ENCODE measurements around the gene HPSE2. TPM values are rescaled to one million over a fixed set of nuclear protein-coding genes. Genes with fewer than 3 reads are reported as not detected.

HPSE2 gene
- total RNA-seq, 1 experiment from 2014 or later, result 0.05 TPM

DNA sequence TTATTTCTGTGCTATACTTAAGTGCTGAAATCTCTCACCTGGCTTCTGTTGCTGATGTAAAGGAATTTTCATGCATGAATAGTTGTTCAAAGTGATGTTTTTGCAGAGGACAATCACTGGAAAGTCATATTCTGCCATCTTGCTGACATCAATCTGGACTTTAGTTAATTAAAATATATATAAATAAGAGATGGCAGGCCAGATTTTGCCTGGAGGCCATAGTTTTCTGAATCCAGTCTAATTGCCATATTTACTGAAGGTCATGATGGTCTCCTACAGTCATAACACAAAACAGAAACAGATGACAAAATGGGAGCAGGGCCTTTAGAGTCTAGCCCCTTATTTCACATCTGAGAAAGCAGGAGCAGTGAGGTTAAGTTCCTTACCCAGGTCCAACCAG, 228.2 kb downstream of the HPSE2 start:
- Histone ChIP-seq H3K4me3 (replicated peaks in 1 of 2; ENCODE audit: low read depth in 1 of 2, low read length in 2 of 2) (no peak overlapping the region), H3K27ac (ENCODE audit: low read depth, low read length) (no peak overlapping the region), H3K4me2 (ENCODE audit: low read length) (no peak overlapping the region), H3K27me3 (ENCODE audit: insufficient read depth, low read length) (no peaks in the 10 kb centered on the region; the same call in 1 of the 2 replicates), H3K36me3 (ENCODE audit: control insufficient read depth in 1 of 2, insufficient read depth in 2 of 2, low read length in 2 of 2) (no peaks in the 10 kb centered on the region), H3K9ac (ENCODE audit: low read length) (no peak overlapping the region), H3K4me1 (ENCODE audit: control insufficient read depth in 1 of 2, insufficient read depth in 2 of 2, low read length in 2 of 2) (no peaks in the 10 kb centered on the region), H4K20me1 (ENCODE audit: insufficient read depth) (no peaks in the 10 kb centered on the region), H3K9me2 (ENCODE audit: insufficient read depth) (no peaks in the 10 kb centered on the region), H3K9me3 (ENCODE audit: control insufficient read depth in 1 of 2, insufficient read depth in 1 of 2, low read depth in 1 of 2, low read length in 2 of 2) (no peaks in the 10 kb centered on the region; a peak in 1 of 4 replicates), H2AFZ (ENCODE audit: low read depth, low read length, poor library complexity, severe bottlenecking) (no peak overlapping the region), H3K79me2 (ENCODE audit: insufficient read depth, low read length) (no peaks in the 10 kb centered on the region)
- ChIA-PET CTCF (no interaction called here), RAD21 (ENCODE audit: low non-redundant PET in 1 of 2, low total read pairs in 2 of 2, uncharacterized antibody in 2 of 2, unreplicated experiment in 2 of 2) (no interaction called here), POLR2A (no interaction called here)
- ATAC-seq (no peak), DNase-seq (ENCODE audit: low read depth, low spot score) (no peak)
- TF ChIP-seq POLR2A (IDR thresholded peaks at IDR 0.05; ENCODE audit: borderline replicate concordance, extremely low read depth, insufficient read depth, insufficient read length), result no peak
- no peak for TF ChIP-seq POLR2AphosphoS5 (IDR thresholded peaks at IDR 0.05; ENCODE audit: low read depth, low read length)
- TF ChIP-seq ELF1 (IDR thresholded peaks at IDR 0.05; ENCODE audit: borderline replicate concordance, low read depth), result no peak
- TF ChIP-seq EGR1 (IDR thresholded peaks at IDR 0.05; ENCODE audit: low read depth), result no peak
- TF ChIP-seq EZH2 (IDR thresholded peaks at IDR 0.05), result no peak
- TF ChIP-seq, protein P1, sequence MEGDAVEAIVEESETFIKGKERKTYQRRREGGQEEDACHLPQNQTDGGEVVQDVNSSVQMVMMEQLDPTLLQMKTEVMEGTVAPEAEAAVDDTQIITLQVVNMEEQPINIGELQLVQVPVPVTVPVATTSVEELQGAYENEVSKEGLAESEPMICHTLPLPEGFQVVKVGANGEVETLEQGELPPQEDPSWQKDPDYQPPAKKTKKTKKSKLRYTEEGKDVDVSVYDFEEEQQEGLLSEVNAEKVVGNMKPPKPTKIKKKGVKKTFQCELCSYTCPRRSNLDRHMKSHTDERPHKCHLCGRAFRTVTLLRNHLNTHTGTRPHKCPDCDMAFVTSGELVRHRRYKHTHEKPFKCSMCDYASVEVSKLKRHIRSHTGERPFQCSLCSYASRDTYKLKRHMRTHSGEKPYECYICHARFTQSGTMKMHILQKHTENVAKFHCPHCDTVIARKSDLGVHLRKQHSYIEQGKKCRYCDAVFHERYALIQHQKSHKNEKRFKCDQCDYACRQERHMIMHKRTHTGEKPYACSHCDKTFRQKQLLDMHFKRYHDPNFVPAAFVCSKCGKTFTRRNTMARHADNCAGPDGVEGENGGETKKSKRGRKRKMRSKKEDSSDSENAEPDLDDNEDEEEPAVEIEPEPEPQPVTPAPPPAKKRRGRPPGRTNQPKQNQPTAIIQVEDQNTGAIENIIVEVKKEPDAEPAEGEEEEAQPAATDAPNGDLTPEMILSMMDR (IDR thresholded peaks at IDR 0.05 in 2 of 3, conservative IDR thresholded peaks at IDR 0.05 in 1 of 3; ENCODE audit: borderline replicate concordance in 1 of 3, insufficient read depth in 1 of 3, low read depth in 2 of 3, low read length in 2 of 3), result no peak
- TF ChIP-seq FOSL1 (IDR thresholded peaks at IDR 0.05; ENCODE audit: low read depth), result no peak
- TF ChIP-seq EZH2phosphoT487 (IDR thresholded peaks at IDR 0.05; ENCODE audit: borderline replicate concordance), result no peak
- TF ChIP-seq ZNF274 (IDR thresholded peaks at IDR 0.05; ENCODE audit: low read depth, low read length), result no peak
- TF ChIP-seq ZBTB33 (IDR thresholded peaks at IDR 0.05; ENCODE audit: extremely low read depth, insufficient replicate concordance, low read length), result no peak
- TF ChIP-seq RAD21 (IDR thresholded peaks at IDR 0.05; ENCODE audit: low read depth), result no peak
- TF ChIP-seq CBX3 (IDR thresholded peaks at IDR 0.05; ENCODE audit: low read depth), result no peak
- TF ChIP-seq SIN3A (IDR thresholded peaks at IDR 0.05; ENCODE audit: low read depth), result no peak
- intact Hi-C loops (cut with micrococcal nuclease), result no loop called here
- BruUV-seq (replicated peaks), result no TSS peak

Measured in HCT116 (cell line).